ENCODE data around the gene HLCS. TPM values are rescaled to one million over a fixed set of nuclear protein-coding genes. Genes with fewer than 3 reads are reported as not detected.

The HLCS gene
- polyA plus RNA-seq, 4 donors = 2.7 to 13.7 (median 4.9) TPM

DNA sequence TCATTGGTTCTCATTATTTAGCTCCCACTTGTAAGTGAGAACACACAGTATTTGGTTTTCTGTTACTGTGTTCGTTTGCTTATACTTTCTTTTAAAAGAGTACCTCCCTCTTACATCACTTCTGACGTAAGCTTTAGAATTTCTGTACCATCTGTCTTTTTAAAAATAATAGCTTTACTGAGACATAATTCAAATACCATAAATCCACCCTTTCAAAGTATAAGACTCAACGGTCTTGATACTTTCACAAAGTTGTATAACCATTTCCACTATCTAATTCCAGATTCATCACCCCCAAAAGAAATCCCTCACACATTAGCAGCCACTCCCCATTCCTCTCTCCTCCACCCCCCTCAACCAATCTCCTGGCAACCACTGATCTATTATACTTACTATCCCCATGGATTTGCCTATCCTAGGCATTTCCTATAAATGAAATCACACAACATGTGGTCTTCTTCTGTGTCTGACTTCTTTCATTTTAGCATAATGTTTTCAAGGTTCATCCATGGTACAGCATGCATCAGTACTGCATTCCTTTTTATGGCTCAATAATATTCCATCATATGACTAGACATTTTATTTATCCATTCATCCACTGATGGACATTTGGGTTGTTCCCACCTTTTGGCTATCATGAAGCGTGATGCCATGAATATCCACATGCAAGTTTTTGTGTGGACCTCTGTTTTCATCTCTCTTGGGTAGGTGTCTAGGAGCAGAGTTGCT, 104.7 kb downstream of the HLCS start:
- Histone ChIP-seq H3K27ac (ENCODE audit: low read depth in 1 of 3, low read length in 2 of 3) (peak overlapping the region in 1 of 3 donors; percentile 63), H3K36me3 (ENCODE audit: control insufficient read depth in 3 of 3, insufficient read depth in 2 of 3, low read depth in 1 of 3, low read length in 3 of 3) (no peaks in the 10 kb centered on the region), H3K9me3 (ENCODE audit: control insufficient read depth in 2 of 2, insufficient read depth in 1 of 2, low read depth in 1 of 2, low read length in 1 of 2) (no peaks in the 10 kb centered on the region), H3K4me3 (ENCODE audit: low read depth in 1 of 3, low read length in 3 of 3) (no peak overlapping the region), H3K27me3 (ENCODE audit: control insufficient read depth in 3 of 3, insufficient read depth in 3 of 3, low read length in 3 of 3) (no peaks in the 10 kb centered on the region), H3K4me1 (ENCODE audit: control insufficient read depth in 3 of 3, insufficient read depth in 2 of 3, low read depth in 1 of 3, low read length in 2 of 3) (peaks cover 2 to 8% (median 2%) of the 10 kb centered on the region in 3 donors)
- WGBS, 3 donors = 85 to 86% (median 86%) methylated on average over 4 of the region's 4 CpGs
- FAIRE-seq = no peak
- no peak for DNase-seq

DNA sequence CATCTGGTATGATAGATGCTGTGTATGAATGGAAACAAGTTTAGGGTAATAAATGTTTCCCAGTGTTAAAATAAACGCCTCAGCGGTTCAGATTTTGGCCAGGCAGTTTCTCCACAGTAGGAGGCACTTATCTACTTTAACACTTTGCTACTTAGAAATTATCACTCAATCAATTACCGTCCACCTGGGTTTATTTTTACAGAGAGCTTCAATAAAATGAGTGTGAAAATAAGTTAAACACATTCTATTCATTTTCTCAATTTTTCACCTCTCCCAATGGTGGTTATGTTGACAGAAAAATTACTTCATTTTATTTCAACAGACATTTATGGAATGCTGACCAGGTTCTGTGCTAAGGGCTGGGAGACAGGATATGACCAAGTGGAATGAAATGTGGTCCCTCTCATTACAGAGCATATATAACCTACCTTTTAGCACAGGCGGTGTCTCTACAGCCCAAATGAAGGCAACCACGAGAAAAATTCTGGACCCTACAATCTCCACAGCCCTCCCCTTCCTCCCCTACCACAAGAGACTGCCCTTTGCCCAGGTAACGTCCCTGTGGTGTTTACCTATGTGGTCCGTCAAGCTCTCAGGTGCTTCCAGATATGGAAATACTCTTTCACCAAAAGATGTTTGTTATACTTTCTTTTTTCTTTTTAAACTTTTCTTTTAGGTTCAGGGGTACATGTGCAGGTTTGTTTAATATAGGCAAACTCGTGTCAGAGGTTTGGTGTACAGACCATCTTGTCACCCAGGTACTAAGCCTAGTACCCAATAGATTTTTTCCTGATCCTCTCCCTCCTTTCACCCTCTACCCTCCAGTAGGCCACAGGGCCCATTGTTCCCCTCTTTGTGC, 105.5 kb downstream of the HLCS start:
- H3K4me1 ChIP-seq (ENCODE audit: control insufficient read depth in 3 of 3, insufficient read depth in 2 of 3, low read depth in 1 of 3, low read length in 2 of 3) = peaks cover 2 to 8% (median 2%) of the 10 kb centered on the region in 3 donors
- DNase-seq (peak; percentile 31 to 76), FAIRE-seq (no peak)
- H3K9me3 ChIP-seq (ENCODE audit: control insufficient read depth in 2 of 2, insufficient read depth in 1 of 2, low read depth in 1 of 2, low read length in 1 of 2) = no peaks in the 10 kb centered on the region
- peak overlapping the region in 1 of 3 donors; percentile 63 for H3K27ac ChIP-seq (ENCODE audit: low read depth in 1 of 3, low read length in 2 of 3)
- H3K36me3 ChIP-seq (ENCODE audit: control insufficient read depth in 3 of 3, insufficient read depth in 2 of 3, low read depth in 1 of 3, low read length in 3 of 3) = no peaks in the 10 kb centered on the region
- no peaks in the 10 kb centered on the region for H3K27me3 ChIP-seq (ENCODE audit: control insufficient read depth in 3 of 3, insufficient read depth in 3 of 3, low read length in 3 of 3)
- 32 to 64% (median 42%) methylated on average over 8 of the region's 8 CpGs for whole genome bisulfite sequencing, 3 donors
- H3K4me3 ChIP-seq (ENCODE audit: low read depth in 1 of 3, low read length in 3 of 3) = no peak overlapping the region

DNA sequence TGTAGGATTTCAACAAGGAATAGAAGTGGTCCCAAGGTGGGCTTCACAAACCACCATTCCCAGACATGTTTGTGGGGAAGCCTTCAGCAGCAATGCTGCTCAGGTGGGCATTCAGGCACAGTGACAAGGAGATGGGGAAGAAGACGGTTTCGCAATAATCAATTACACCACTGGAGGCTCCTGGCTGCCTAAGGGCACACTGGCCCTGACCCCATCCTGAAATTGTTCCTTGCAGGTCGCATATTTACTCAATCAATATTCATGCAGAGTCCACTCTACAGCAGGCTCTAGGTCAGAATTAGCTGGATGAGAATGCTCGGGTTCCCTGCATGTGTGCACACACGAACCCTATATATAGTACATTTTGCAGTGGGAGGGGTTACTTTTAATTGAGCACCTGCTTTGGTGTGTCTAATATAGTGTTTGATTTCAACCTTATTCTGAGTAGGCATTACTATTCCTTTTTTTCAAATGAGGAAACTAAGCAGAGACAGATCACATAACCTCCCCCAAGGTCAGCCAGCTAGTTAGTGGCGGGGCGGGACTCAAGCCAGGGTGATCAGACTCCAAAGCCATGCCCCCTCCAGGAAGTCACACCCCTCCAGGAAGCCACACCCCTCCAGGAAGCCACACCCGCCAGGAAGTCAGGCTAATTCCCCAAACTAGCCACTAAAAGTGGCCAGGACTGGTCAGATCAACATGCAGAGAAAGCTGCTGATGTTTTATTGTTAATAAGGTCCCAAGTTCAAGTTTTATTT, 106.5 kb downstream of the HLCS start:
- Histone ChIP-seq H3K27ac (ENCODE audit: low read depth in 1 of 3, low read length in 2 of 3) (peak overlapping the region in 2 of 3 donors; percentile 8 to 63), H3K4me3 (ENCODE audit: low read depth in 1 of 3, low read length in 3 of 3) (no peak overlapping the region), H3K36me3 (ENCODE audit: control insufficient read depth in 3 of 3, insufficient read depth in 2 of 3, low read depth in 1 of 3, low read length in 3 of 3) (no peaks in the 10 kb centered on the region), H3K9me3 (ENCODE audit: control insufficient read depth in 2 of 2, insufficient read depth in 1 of 2, low read depth in 1 of 2, low read length in 1 of 2) (no peaks in the 10 kb centered on the region), H3K4me1 (ENCODE audit: control insufficient read depth in 3 of 3, insufficient read depth in 2 of 3, low read depth in 1 of 3, low read length in 2 of 3) (peaks cover 2 to 8% (median 2%) of the 10 kb centered on the region in 3 donors), H3K27me3 (ENCODE audit: control insufficient read depth in 3 of 3, insufficient read depth in 3 of 3, low read length in 3 of 3) (no peaks in the 10 kb centered on the region)
- DNase-seq (peak; percentile 81 to 83), FAIRE-seq (no peak)
- WGBS, 3 donors = 58 to 66% (median 65%) methylated on average over 8 of the region's 8 CpGs

DNA sequence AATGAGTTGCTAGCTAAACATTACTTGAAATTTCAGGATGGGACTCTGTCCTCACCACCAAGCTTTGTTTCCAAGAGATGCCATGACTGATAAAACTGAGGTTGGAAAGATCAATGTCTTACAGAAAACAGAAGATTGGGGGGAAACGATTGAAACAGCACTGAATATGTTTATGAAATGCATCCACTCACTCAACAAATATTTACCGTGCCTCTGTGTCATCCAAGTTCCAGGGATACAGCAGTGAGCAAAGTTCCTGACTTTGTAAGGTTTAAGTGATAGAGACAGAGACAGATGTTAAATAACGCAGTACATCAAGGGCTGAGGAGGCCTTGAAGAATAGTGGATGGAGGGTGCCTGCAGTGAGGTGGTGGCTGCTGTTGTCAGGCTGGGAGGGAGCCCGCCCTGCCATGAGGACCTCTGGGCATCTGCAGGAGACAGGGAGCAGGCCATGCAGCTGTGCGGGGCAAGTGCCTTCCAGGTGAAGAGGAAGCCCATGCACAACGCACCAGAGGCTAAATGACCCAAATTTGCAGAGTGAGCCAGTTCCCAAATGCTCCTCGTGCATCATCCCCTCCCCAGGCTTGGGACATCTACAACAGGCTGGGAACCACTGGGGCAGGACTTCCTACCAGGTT, 108.0 kb downstream of the HLCS start:
- Histone ChIP-seq H3K4me3 (ENCODE audit: low read depth in 1 of 3, low read length in 3 of 3) (no peak overlapping the region), H3K36me3 (ENCODE audit: control insufficient read depth in 3 of 3, insufficient read depth in 2 of 3, low read depth in 1 of 3, low read length in 3 of 3) (no peaks in the 10 kb centered on the region), H3K9me3 (ENCODE audit: control insufficient read depth in 2 of 2, insufficient read depth in 1 of 2, low read depth in 1 of 2, low read length in 1 of 2) (no peaks in the 10 kb centered on the region), H3K4me1 (ENCODE audit: control insufficient read depth in 3 of 3, insufficient read depth in 2 of 3, low read depth in 1 of 3, low read length in 2 of 3) (peaks cover 2 to 8% (median 2%) of the 10 kb centered on the region in 3 donors), H3K27me3 (ENCODE audit: control insufficient read depth in 3 of 3, insufficient read depth in 3 of 3, low read length in 3 of 3) (no peaks in the 10 kb centered on the region), H3K27ac (ENCODE audit: low read depth in 1 of 3, low read length in 2 of 3) (no peak overlapping the region)
- no peak for FAIRE-seq
- WGBS, 3 donors = 85 to 90% (median 87%) methylated on average over 7 of the region's 7 CpGs
- DNase-seq = no peak

DNA sequence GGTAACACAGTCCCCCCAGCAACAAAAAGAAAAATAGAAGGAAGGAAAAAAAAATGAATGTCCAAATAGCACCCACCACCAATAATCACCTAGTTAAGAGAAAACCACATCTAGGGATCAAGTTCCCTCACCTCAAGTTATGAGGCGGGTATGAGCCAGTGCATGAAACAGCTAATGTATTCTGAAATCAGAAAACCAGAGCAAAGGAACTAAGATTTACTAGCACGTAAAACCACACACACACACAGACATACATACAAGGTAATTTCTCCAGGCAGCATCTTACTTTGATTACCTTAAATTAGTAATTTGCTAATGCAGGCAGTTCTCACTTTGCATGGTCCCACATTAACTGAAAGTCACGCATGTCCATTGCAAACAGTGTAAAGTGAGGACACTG, 109.8 kb downstream of the HLCS start:
- 89 to 96% (median 90%) methylated on average over 3 of the region's 3 CpGs for WGBS, 3 donors
- no peak for DNase-seq

DNA sequence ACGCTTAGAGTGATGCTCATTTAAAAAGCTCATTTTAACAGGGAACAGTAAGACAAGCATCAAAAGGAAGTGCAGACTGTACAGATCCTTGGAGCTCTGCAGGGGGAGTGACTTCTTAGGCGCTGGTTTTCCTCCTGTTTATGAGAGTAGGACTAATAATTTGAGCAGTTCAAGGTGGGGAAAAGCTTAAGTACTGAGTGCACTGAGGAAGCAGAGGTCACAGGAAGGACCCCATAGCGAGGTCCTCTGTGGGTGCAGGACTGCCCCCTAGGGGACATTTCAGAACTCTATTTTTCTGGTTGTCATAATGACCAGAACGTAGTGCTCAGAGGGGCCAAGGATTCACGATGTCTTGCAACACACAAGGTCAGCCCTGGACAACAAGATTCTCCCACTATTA, 112.1 kb downstream of the HLCS start:
- DNase-seq (peak; percentile 22 to 64), FAIRE-seq (no peak)
- 41 to 58% (median 55%) methylated on average over 5 of the region's 5 CpGs for WGBS, 3 donors
- Histone ChIP-seq H3K4me3 (ENCODE audit: low read depth in 1 of 3, low read length in 3 of 3) (no peak overlapping the region), H3K27ac (ENCODE audit: low read depth in 1 of 3, low read length in 2 of 3) (no peak overlapping the region), H3K36me3 (ENCODE audit: control insufficient read depth in 3 of 3, insufficient read depth in 2 of 3, low read depth in 1 of 3, low read length in 3 of 3) (peaks cover 0 to under 1% (median 0%) of the 10 kb centered on the region in 3 donors), H3K27me3 (ENCODE audit: control insufficient read depth in 3 of 3, insufficient read depth in 3 of 3, low read length in 3 of 3) (no peaks in the 10 kb centered on the region), H3K9me3 (ENCODE audit: control insufficient read depth in 2 of 2, insufficient read depth in 1 of 2, low read depth in 1 of 2, low read length in 1 of 2) (no peaks in the 10 kb centered on the region), H3K4me1 (ENCODE audit: control insufficient read depth in 3 of 3, insufficient read depth in 2 of 3, low read depth in 1 of 3, low read length in 2 of 3) (no peaks in the 10 kb centered on the region)

More for the DNA sequence above, 109.8 kb downstream of the HLCS start:
- H3K4me3 ChIP-seq (ENCODE audit: low read depth in 1 of 3, low read length in 3 of 3) = no peak overlapping the region
- H3K27me3 ChIP-seq (ENCODE audit: control insufficient read depth in 3 of 3, insufficient read depth in 3 of 3, low read length in 3 of 3) = no peaks in the 10 kb centered on the region
- FAIRE-seq = no peak
- no peaks in the 10 kb centered on the region for H3K36me3 ChIP-seq (ENCODE audit: control insufficient read depth in 3 of 3, insufficient read depth in 2 of 3, low read depth in 1 of 3, low read length in 3 of 3)
- H3K9me3 ChIP-seq (ENCODE audit: control insufficient read depth in 2 of 2, insufficient read depth in 1 of 2, low read depth in 1 of 2, low read length in 1 of 2) = no peaks in the 10 kb centered on the region
- no peak overlapping the region for H3K27ac ChIP-seq (ENCODE audit: low read depth in 1 of 3, low read length in 2 of 3)
- peaks cover 2 to 8% (median 2%) of the 10 kb centered on the region in 3 donors for H3K4me1 ChIP-seq (ENCODE audit: control insufficient read depth in 3 of 3, insufficient read depth in 2 of 3, low read depth in 1 of 3, low read length in 2 of 3)

DNA sequence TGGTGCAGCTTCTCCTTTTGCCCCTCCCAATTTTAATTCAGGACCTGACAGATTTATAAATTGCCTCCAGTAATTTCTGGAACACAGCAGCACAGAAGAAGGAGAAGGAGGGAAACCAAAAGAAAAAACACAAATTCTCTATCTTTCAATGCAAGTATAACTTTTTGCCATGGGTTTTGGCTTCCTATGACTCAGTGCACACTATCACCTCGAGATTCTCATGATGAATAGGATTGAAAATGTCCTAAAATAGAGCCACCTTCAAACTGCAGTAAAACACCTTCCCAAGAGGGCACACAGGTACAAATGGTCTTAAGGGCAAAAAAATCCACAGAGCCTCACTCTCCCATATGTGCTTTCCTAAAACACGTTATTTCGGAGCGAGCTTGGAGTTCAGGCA, 113.6 kb downstream of the HLCS start:
- no peak overlapping the region for H3K27ac ChIP-seq (ENCODE audit: low read depth in 1 of 3, low read length in 2 of 3)
- FAIRE-seq (no peak), DNase-seq (no peak)
- H3K9me3 ChIP-seq (ENCODE audit: control insufficient read depth in 2 of 2, insufficient read depth in 1 of 2, low read depth in 1 of 2, low read length in 1 of 2) = no peaks in the 10 kb centered on the region
- peaks cover 0 to 2% (median 0%) of the 10 kb centered on the region in 3 donors for H3K36me3 ChIP-seq (ENCODE audit: control insufficient read depth in 3 of 3, insufficient read depth in 2 of 3, low read depth in 1 of 3, low read length in 3 of 3)
- no peak overlapping the region for H3K4me3 ChIP-seq (ENCODE audit: low read depth in 1 of 3, low read length in 3 of 3)
- H3K27me3 ChIP-seq (ENCODE audit: control insufficient read depth in 3 of 3, insufficient read depth in 3 of 3, low read length in 3 of 3) = no peaks in the 10 kb centered on the region
- no peaks in the 10 kb centered on the region for H3K4me1 ChIP-seq (ENCODE audit: control insufficient read depth in 3 of 3, insufficient read depth in 2 of 3, low read depth in 1 of 3, low read length in 2 of 3)
- WGBS, 3 donors = 85 to 87% (median 87%) methylated on average over 4 of the region's 4 CpGs

DNA sequence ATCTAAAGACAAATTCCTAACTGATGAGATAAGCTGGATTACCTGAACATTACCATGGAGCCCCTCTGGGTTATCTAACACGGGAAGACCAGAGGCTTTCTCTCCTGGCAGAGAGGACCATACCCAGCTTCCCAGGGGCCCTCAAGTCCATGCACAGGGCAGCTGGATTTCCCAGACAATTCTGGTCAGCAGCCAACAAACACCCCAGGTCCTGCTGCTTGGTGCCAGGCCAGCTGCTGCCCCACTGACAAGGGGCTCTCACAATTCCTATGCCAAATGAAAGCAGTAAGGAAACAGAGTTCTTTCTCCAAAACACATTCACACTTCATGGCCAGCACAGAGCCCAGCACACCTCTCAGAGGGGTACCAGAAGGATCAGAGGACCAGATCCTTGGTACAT, 114.2 kb downstream of the HLCS start:
- H3K4me3 ChIP-seq (ENCODE audit: low read depth in 1 of 3, low read length in 3 of 3) = no peak overlapping the region
- no peaks in the 10 kb centered on the region for H3K9me3 ChIP-seq (ENCODE audit: control insufficient read depth in 2 of 2, insufficient read depth in 1 of 2, low read depth in 1 of 2, low read length in 1 of 2)
- H3K36me3 ChIP-seq (ENCODE audit: control insufficient read depth in 3 of 3, insufficient read depth in 2 of 3, low read depth in 1 of 3, low read length in 3 of 3) = peaks cover 0 to 2% (median 0%) of the 10 kb centered on the region in 3 donors
- H3K27ac ChIP-seq (ENCODE audit: low read depth in 1 of 3, low read length in 2 of 3) = no peak overlapping the region
- 20 to 69% (median 36%) methylated on average over 1 of the region's 1 CpG for WGBS, 3 donors
- DNase-seq (no peak), FAIRE-seq (no peak)
- no peaks in the 10 kb centered on the region for H3K27me3 ChIP-seq (ENCODE audit: control insufficient read depth in 3 of 3, insufficient read depth in 3 of 3, low read length in 3 of 3)
- H3K4me1 ChIP-seq (ENCODE audit: control insufficient read depth in 3 of 3, insufficient read depth in 2 of 3, low read depth in 1 of 3, low read length in 2 of 3) = no peaks in the 10 kb centered on the region
